SH-SY5Y (cell line): Measurements from ENCODE around the gene TSPYL4.

Experiments used
- GATA2 ChIP-seq: IDR thresholded peaks from 2 replicates; pipeline ENCODE4 v1.6.1; 2011; ENCODE audit warnings: mild to moderate bottlenecking, low read depth, low read length
- GATA3 ChIP-seq: IDR thresholded peaks from 2 replicates; pipeline ENCODE4 v1.6.1; 2011; ENCODE audit warnings: low read depth, mild to moderate bottlenecking, low read length, moderate library complexity

- TF ChIP-seq GATA2 (no peak), GATA3 (no peak)
Measured at GRCh38 chr6:116210750-116211425, 43.0 kb downstream of the TSPYL4 start.
